Mucosa of rectum (tissue), 2 donors: Measurements from ENCODE around the gene RGS17.
"Not testable (repeated sequence)": the region's sequence is repeated elsewhere in the genome, so short reads cannot be mapped to it uniquely, and the experiment has no call there.

ENCODE experiments used
- H3K27ac ChIP-seq, 2 donors: one replicate each; pipeline ENCODE4 v1.7.0; 2013; ENCODE audit warnings: inconsistent platforms in 2 of 2, low read depth in 2 of 2, low read length in 2 of 2
- H3K27me3 ChIP-seq, 2 donors: one replicate each; pipeline ENCODE4 v1.7.0; 2013; ENCODE audit warnings: low read length in 2 of 2; ENCODE audit not compliant: control insufficient read depth in 2 of 2, insufficient read depth in 2 of 2
- H3K36me3 ChIP-seq, 2 donors: one replicate each; pipeline ENCODE4 v1.7.0; 2013; ENCODE audit warnings: low read length in 2 of 2; ENCODE audit not compliant: control insufficient read depth in 2 of 2, insufficient read depth in 2 of 2
- H3K4me1 ChIP-seq, 2 donors: one replicate each; pipeline ENCODE4 v1.7.0; 2013; ENCODE audit warnings: low read length in 2 of 2, mild to moderate bottlenecking in 1 of 2; ENCODE audit not compliant: control insufficient read depth in 2 of 2, insufficient read depth in 2 of 2
- H3K4me3 ChIP-seq, 2 donors: one replicate each; pipeline ENCODE4 v1.7.0; 2013; ENCODE audit warnings: low read length in 2 of 2
- H3K9ac ChIP-seq, 2 donors: one replicate each; pipeline ENCODE4 v1.7.0; 2013; ENCODE audit warnings: low read length in 2 of 2, low read depth in 1 of 2, mild to moderate bottlenecking in 1 of 2
- H3K9me3 ChIP-seq, 2 donors: one replicate each; pipeline ENCODE4 v1.7.0; 2013; ENCODE audit warnings: low read length in 2 of 2; ENCODE audit not compliant: control insufficient read depth in 2 of 2
- donor health status: healthy.
- donor health status: Normal muscosa, but diverticular disease.

Gene RGS17

GRCh38 chr6:153001767-153002612 is 129.1 kb downstream of the RGS17 start:
- H3K9me3 ChIP-seq = no peaks in the 10 kb centered on the region
- H3K4me1 ChIP-seq = peaks cover 11 to 12% of the 10 kb centered on the region in 2 donors
- peak overlapping the region; percentile 70 to 79 for H3K27ac ChIP-seq

GRCh38 chr6:153000790-153001189 is 130.3 kb downstream of the RGS17 start:
- Histone ChIP-seq H3K4me1 (peaks cover 11 to 12% of the 10 kb centered on the region in 2 donors), H3K36me3 (peaks cover 10 to 14% of the 10 kb centered on the region in 2 donors)
- not testable (repeated sequence) for H3K27me3 ChIP-seq, H3K9me3 ChIP-seq, H3K27ac ChIP-seq, H3K4me3 ChIP-seq, H3K9ac ChIP-seq

More at GRCh38 chr6:153001767-153002612, 129.1 kb downstream of the RGS17 start:
- H3K27me3 ChIP-seq = no peaks in the 10 kb centered on the region
- peaks cover 5% of the 10 kb centered on the region in 2 donors for H3K36me3 ChIP-seq
- peak overlapping the region; percentile 61 to 92 for H3K9ac ChIP-seq
- H3K4me3 ChIP-seq = peak overlapping the region; percentile 73 to 98

- no peak overlapping the region for H3K27ac ChIP-seq
- H3K4me3 ChIP-seq = no peak overlapping the region
- no peaks in the 10 kb centered on the region for H3K9me3 ChIP-seq
- H3K4me1 ChIP-seq = peaks cover 11 to 12% of the 10 kb centered on the region in 2 donors
- H3K27me3 ChIP-seq = no peaks in the 10 kb centered on the region
- H3K36me3 ChIP-seq = peaks cover 11 to 14% of the 10 kb centered on the region in 2 donors
- H3K9ac ChIP-seq = no peak overlapping the region
These were observed 130.8 kb downstream of the RGS17 start for GRCh38 chr6:153000243-153000642.

GRCh38 chr6:152999538-152999937 is 131.5 kb downstream of the RGS17 start:
- peaks cover 11 to 12% of the 10 kb centered on the region in 2 donors for H3K4me1 ChIP-seq

GRCh38 chr6:152993847-152994246 is 137.2 kb downstream of the RGS17 start:
- no peaks in the 10 kb centered on the region for H3K9me3 ChIP-seq
- no peaks in the 10 kb centered on the region for H3K4me1 ChIP-seq
- no peak overlapping the region for H3K27ac ChIP-seq
- H3K4me3 ChIP-seq = no peak overlapping the region
- peaks cover 35 to 39% of the 10 kb centered on the region in 2 donors for H3K36me3 ChIP-seq
- no peak overlapping the region for H3K9ac ChIP-seq
- H3K27me3 ChIP-seq = no peaks in the 10 kb centered on the region

More at GRCh38 chr6:152999538-152999937, 131.5 kb downstream of the RGS17 start:
- H3K27me3 ChIP-seq, H3K27ac ChIP-seq, H3K9ac ChIP-seq, H3K9me3 ChIP-seq, H3K4me3 ChIP-seq: not testable (repeated sequence)
- H3K36me3 ChIP-seq = peaks cover 14% of the 10 kb centered on the region in 2 donors

DNA sequence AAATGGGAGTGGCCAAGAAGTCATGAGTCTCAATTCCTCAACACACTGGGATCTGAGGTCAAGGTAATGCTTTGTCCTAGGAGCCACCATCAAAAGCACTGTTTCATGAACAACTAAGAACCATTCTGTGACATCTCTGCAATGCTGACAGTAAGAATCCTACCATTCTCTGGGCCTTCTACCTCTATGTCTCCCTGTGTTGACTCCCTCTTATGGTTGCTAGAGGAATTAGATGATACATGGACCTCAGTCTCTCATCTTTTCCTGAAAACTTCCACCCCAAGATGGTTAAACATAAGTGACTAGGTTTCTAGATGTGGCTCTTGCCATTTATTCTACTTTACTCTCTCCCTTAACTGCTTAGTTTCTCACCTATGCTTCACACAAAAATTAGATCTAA is 137.7 kb downstream of the RGS17 start:
- no peaks in the 10 kb centered on the region for H3K9me3 ChIP-seq
- H3K4me3 ChIP-seq = no peak overlapping the region
- H3K27me3 ChIP-seq = no peaks in the 10 kb centered on the region
- no peak overlapping the region for H3K27ac ChIP-seq
- no peaks in the 10 kb centered on the region for H3K4me1 ChIP-seq
- peaks cover 35 to 39% of the 10 kb centered on the region in 2 donors for H3K36me3 ChIP-seq
- H3K9ac ChIP-seq = no peak overlapping the region

DNA sequence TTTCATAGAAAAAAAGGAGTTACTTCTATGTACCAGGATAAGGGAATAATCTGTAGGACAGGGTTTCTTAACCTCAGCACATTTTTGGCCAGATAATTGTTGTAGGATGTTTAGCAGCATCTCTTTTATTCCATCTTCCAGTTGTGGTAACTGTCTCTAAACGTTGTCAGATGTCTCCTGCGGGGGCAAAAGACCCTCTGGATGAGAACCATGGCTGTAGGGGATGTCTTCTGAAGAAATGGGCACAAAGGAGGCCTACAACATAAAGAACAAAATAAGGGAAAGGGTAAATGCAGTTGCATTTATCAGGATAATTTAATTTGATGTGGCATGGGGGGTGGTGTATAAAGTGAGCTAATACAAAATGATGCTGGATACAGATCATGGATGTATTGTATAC is 144.1 kb downstream of the RGS17 start:
- no peak overlapping the region for H3K9ac ChIP-seq

DNA sequence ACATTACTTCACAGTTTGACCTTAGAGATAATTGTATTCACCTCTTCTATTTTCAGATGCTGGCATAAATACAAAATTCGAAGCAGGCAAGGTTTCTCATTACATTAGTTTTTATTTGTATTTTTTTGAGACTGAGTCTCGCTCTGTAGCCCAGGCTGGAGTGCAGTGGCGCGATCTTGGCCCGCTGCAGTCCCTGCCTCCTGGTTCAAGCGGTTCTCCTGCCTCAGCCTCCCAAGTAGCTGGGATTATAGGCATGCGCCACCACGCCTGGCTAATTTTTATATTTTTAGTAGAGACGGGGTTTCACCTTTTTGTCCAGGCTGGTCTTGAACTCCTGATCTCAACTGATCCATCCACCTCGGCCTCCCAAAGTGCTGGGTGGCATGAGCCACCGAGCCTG is 145.8 kb downstream of the RGS17 start:
- not testable (repeated sequence) for H3K4me3 ChIP-seq, H3K9me3 ChIP-seq, H3K36me3 ChIP-seq, H3K27ac ChIP-seq, H3K9ac ChIP-seq, H3K27me3 ChIP-seq
- H3K4me1 ChIP-seq = peaks cover 11 to 16% of the 10 kb centered on the region in 2 donors

More for the DNA sequence above, 144.1 kb downstream of the RGS17 start:
- Histone ChIP-seq H3K9me3 (no peaks in the 10 kb centered on the region), H3K27ac (no peak overlapping the region), H3K27me3 (no peaks in the 10 kb centered on the region), H3K36me3 (peaks cover 5 to 8% of the 10 kb centered on the region in 2 donors), H3K4me1 (peaks cover 10 to 13% of the 10 kb centered on the region in 2 donors), H3K4me3 (no peak overlapping the region)

GRCh38 chr6:152984513-152984872 is 146.6 kb downstream of the RGS17 start:
- Histone ChIP-seq H3K9ac (peak overlapping the region; percentile 36 to 70), H3K9me3 (no peaks in the 10 kb centered on the region), H3K4me3 (peak overlapping the region; percentile 94 to 95), H3K27ac (peak overlapping the region; percentile 24 to 93), H3K4me1 (peaks cover 11 to 16% of the 10 kb centered on the region in 2 donors), H3K27me3 (no peaks in the 10 kb centered on the region), H3K36me3 (no peaks in the 10 kb centered on the region)

DNA sequence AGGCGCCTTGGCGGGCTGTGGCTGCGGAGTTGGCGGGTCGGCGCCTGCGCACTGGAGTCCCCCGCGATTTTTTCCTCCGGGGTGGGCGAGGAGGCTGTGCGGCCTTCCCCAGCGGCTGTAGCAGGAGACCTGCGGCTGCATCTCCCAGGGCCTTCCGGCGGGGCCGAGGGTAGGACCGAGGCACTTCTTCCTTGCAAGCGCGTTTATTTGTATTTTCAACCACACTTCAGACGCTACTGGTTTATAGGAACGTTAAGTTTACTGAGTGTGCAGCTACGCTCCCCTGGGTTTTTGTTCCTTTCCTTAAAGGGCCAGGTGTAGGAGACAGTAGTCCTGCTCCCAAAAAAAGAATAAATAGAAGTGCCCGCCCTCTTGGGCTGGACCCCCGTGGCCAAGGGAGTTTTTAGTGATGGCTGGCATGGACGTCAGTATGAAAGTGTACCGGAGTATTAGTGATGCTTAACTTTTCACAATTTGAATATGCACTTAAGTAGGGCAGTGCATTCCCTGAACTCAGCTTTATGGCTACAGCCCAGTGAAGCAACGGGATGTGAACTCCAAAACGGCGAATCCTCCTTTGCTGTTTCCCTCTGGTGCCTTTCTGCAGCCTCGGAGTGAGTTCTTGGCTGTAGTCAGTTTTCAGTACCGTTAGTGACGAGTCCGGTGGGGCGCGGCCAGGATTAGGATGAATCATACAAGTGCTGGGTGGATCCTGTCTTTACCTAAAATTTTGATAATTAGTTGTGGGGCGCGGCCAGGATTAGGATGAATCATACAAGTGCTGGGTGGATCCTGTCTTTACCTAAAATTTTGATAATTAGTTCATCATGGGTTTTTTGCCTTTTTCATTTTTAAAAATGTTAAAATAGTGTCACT is 147.2 kb downstream of the RGS17 start:
- peaks cover 11 to 16% of the 10 kb centered on the region in 2 donors for H3K4me1 ChIP-seq

More for the DNA sequence above, 147.2 kb downstream of the RGS17 start:
- Histone ChIP-seq H3K36me3 (no peaks in the 10 kb centered on the region), H3K27me3 (no peaks in the 10 kb centered on the region), H3K9me3 (no peaks in the 10 kb centered on the region), H3K4me3 (peak overlapping the region; percentile 94 to 95), H3K9ac (peak overlapping the region; percentile 78 to 80), H3K27ac (peak overlapping the region; percentile 91 to 93)
